ENCODE data around the gene AGPS.

DNA sequence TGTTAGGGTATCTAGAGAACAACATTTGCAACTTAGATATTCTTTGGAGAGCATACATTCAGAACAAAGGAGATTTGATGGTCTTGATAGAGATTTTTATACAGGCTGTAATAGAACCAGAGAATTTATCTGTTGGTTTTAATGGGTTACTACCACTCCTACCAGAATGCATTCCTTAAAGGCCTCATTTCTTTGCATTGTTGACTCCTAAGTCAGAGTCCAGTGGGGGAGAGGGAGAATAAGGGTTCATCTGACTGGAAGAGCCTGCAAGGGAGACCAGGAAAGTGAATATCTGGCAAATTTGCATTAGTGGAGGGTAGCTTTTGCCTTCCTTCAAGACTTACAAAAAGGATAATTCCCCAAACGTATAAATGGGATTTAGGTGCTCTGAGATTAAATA, 29.7 kb downstream of the AGPS start:
- TF ChIP-seq CTCF (IDR thresholded peaks at IDR 0.05; ENCODE audit: low read depth, low read length, missing input control) (no peak), TAF1 (conservative IDR thresholded peaks at IDR 0.05) (no peak), REST (IDR thresholded peaks at IDR 0.05) (no peak), GABPA (IDR thresholded peaks at IDR 0.05 in 1 of 2, conservative IDR thresholded peaks at IDR 0.05 in 1 of 2) (no peak), FOXA1 (IDR thresholded peaks at IDR 0.05) (no peak), JUND (IDR thresholded peaks at IDR 0.05) (no peak)
- TF ChIP-seq, protein P1, sequence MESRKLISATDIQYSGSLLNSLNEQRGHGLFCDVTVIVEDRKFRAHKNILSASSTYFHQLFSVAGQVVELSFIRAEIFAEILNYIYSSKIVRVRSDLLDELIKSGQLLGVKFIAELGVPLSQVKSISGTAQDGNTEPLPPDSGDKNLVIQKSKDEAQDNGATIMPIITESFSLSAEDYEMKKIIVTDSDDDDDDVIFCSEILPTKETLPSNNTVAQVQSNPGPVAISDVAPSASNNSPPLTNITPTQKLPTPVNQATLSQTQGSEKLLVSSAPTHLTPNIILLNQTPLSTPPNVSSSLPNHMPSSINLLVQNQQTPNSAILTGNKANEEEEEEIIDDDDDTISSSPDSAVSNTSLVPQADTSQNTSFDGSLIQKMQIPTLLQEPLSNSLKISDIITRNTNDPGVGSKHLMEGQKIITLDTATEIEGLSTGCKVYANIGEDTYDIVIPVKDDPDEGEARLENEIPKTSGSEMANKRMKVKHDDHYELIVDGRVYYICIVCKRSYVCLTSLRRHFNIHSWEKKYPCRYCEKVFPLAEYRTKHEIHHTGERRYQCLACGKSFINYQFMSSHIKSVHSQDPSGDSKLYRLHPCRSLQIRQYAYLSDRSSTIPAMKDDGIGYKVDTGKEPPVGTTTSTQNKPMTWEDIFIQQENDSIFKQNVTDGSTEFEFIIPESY (IDR thresholded peaks at IDR 0.05): no peak
